AG09319 (cell line): Measurements from ENCODE around the gene SLC22A3.

ENCODE experiments used
- DNase-seq: peaks from one replicate; pipeline ENCODE4 v3.0.0-alpha.2; 2010; ENCODE audit warnings: low read depth; ENCODE audit errors: extremely low read depth
- TF ChIP-seq, protein P1 (sequence below): IDR thresholded peaks from 2 replicates; pipeline ENCODE4 v1.5.1; 2011; ENCODE audit warnings: low read depth, mild to moderate bottlenecking, inconsistent platforms, low read length, moderate library complexity

Gene SLC22A3

DNA sequence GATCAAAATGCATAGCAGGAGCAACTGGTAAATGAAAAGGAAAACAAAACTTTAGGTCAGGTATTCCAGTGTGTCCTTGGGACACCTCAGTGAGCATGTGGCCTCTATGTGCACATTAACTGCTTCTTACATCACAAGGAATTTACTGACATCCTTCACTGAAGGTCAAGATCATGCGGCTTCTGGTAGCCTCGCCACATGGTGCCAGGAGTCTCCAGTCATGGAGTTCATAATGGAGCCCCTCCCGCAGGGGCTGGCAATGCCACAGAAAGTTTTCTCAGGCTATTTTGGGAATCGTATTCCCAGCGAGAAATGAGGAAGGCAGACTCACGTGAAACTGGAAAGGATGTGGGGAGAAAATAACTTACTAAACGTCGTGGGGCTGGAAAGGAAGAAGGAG lies 19.7 kb upstream of the SLC22A3 start:
- TF ChIP-seq, protein P1, sequence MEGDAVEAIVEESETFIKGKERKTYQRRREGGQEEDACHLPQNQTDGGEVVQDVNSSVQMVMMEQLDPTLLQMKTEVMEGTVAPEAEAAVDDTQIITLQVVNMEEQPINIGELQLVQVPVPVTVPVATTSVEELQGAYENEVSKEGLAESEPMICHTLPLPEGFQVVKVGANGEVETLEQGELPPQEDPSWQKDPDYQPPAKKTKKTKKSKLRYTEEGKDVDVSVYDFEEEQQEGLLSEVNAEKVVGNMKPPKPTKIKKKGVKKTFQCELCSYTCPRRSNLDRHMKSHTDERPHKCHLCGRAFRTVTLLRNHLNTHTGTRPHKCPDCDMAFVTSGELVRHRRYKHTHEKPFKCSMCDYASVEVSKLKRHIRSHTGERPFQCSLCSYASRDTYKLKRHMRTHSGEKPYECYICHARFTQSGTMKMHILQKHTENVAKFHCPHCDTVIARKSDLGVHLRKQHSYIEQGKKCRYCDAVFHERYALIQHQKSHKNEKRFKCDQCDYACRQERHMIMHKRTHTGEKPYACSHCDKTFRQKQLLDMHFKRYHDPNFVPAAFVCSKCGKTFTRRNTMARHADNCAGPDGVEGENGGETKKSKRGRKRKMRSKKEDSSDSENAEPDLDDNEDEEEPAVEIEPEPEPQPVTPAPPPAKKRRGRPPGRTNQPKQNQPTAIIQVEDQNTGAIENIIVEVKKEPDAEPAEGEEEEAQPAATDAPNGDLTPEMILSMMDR = no peak
- no peak for DNase-seq

DNA sequence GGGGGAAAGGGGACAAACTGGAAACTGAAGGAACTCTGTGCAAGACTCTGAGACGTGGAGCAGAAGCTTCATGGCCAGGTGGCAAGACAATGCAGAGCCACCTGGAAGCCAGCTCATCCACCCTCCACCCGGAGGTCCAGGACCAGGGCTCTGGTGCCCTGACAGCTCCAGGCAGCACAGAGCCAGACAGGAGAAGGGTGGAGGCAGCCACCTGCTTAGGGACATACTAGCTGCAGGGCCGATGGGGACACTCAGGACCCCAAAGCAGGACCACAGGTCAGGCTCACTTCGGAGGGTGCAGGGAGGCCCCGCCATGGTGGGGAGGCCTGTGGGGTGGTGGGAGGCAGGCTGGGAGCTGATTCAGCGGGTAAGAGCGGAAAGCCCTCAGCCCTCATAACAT lies 19.0 kb upstream of the SLC22A3 start:
- TF ChIP-seq, protein P1 = no peak
- no peak for DNase-seq

DNA sequence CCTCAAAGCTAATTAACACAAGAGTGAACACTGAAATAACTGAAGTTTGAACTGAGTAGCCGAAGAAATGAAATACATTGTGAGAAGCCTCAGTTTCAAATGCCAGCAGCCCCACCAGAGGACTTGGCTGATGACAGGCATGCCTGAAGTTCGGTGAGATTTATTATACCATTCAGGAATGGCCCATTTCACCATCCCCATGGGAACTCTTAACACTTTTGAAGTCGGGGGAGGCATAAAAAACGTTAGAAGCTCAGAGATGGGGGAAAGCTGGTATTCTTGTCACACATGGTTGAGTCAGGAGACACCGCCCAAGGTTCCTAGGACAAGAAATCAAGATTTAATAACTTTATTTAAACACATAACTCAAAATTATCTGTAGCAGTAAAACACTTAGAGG lies 17.6 kb upstream of the SLC22A3 start:
- TF ChIP-seq, protein P1 = no peak
- DNase-seq = no peak

DNA sequence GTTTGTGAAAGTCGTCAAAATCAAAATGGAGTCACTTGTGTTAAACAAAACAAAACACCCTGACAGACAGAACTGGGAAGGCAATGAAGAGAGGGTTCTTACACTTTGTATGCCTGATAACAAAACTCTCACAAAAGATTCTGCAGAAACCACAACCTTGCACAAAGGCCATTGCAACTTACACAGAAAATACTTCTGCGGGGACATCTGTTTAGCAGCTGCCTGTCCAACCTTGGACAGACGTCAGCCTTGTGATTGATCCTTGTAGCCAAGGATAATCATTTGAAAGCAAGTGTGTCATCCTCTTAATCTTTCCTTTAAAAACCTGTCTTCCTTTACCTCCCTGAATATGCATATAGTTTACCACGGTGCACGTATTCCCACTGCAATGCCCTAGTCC lies 17.0 kb upstream of the SLC22A3 start:
- no peak for DNase-seq
- TF ChIP-seq, protein P1 = no peak

DNA sequence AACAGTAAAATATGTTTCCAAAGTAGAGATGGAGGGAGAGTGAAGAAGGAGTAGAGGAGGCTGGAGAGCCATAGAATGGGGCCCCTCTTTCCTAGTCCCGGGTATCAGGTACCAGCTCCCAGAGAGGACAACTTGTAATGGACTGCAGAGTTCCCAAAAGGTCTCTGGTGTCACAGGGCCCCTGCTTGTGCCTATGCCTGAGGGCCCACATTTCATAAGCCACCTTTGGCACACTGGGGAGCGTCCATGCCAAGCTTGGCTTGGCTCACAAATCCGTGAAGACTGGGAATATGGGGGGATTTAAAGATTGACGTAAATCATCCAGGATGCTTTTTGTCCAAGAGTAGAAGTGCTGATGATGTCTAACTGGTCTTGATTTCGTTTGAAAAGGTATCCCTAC lies 16.4 kb upstream of the SLC22A3 start:
- TF ChIP-seq, protein P1 = no peak
- no peak for DNase-seq

DNA sequence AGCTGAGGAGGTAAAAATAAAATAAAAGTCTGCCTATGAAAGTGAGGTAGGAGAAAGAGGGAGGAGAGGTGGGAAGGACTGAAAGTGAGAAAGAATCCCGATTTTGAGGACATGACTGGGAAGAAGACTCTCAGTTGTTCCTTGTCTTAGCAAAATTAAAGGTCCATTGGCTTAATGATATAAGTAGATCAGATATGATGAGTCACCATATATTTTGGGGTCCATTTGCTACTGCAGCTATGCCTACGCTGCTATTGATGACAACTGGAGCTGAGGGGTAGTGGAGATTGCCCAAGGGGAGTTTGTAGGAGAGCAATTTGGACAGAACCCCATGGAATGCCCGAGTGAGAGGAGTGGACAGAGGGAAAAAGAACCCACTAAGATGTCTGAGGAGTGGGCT lies 15.1 kb upstream of the SLC22A3 start:
- TF ChIP-seq, protein P1 = no peak
- no peak for DNase-seq

DNA sequence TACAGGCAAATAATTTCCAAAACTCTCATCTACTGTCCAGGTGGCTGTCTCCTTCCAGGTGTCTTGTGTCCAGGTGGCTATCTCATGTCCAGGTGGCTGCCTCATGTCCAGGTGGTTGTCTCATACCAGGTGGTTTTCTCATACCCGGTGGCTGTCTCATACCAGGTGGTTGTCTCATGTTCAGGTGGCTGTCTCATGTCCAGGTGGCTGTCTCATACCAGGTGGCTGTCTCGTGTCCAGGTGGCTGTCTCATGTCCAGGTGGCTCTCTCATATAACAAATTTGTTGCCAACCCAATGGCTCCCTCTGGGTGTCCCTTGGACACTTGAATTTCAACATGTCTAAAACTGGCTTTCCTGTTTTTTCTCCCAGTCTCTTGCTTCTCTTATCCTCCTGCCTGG lies 14.3 kb upstream of the SLC22A3 start:
- TF ChIP-seq, protein P1 = no peak
- no peak for DNase-seq
